ENCODE measurements around the gene VMAC.
A peak's percentile ranks its signal among the peaks of the same experiment; 100 is the strongest.

VMAC gene

GRCh38 chr19:5932609-5933262 is 28.1 kb downstream of the VMAC start:
- no peak for DNase-seq

GRCh38 chr19:5933391-5934068 is 28.9 kb downstream of the VMAC start:
- DNase-seq, result no peak

GRCh38 chr19:5934069-5934401 is 29.4 kb downstream of the VMAC start:
- DNase-seq, result no peak

GRCh38 chr19:5934774-5935472 is 30.3 kb downstream of the VMAC start:
- no peak for DNase-seq

GRCh38 chr19:5935473-5936291 is 31.0 kb downstream of the VMAC start:
- no peak for DNase-seq

GRCh38 chr19:5936292-5936592 is 31.6 kb downstream of the VMAC start:
- DNase-seq, result no peak

GRCh38 chr19:5937550-5937949 is 32.9 kb downstream of the VMAC start:
- no peak for DNase-seq

- DNase-seq, result no peak
Observed at GRCh38 chr19:5940260-5941208, 35.9 kb downstream of the VMAC start.

GRCh38 chr19:5941673-5942072 is 37.0 kb downstream of the VMAC start:
- DNase-seq, result no peak

- no peak for DNase-seq
Observed at GRCh38 chr19:5943045-5943444, 38.4 kb downstream of the VMAC start.

- DNase-seq, result no peak
Observed at GRCh38 chr19:5943623-5944022, 39.0 kb downstream of the VMAC start.

- DNase-seq, result no peak
Observed at GRCh38 chr19:5947435-5947834, 42.8 kb downstream of the VMAC start.

GRCh38 chr19:5948752-5949564 is 44.3 kb downstream of the VMAC start:
- peak; percentile 51 for DNase-seq

- DNase-seq, result peak; percentile 67
Observed at GRCh38 chr19:5949792-5950305, 45.2 kb downstream of the VMAC start.

GRCh38 chr19:5950741-5951140 is 46.1 kb downstream of the VMAC start:
- no peak for DNase-seq

GRCh38 chr19:5951338-5951861 is 46.7 kb downstream of the VMAC start:
- no peak for DNase-seq

GRCh38 chr19:5952193-5953029 is 47.7 kb downstream of the VMAC start:
- DNase-seq, result no peak

GRCh38 chr19:5953030-5953589 is 48.4 kb downstream of the VMAC start:
- no peak for DNase-seq

- peak; percentile 65 for DNase-seq
Observed at GRCh38 chr19:5953680-5954213, 49.1 kb downstream of the VMAC start.

Measured in CD4-positive, alpha-beta T cell treated with Interleukin-6 for 4 hours (primary cell).